GM19395 (cell line): ENCODE results near the gene EPHB3.

Source experiments
- ATAC-seq: cut with Tn5 transposase; IDR thresholded peaks from one replicate; pipeline ENCODE4 v1.9.1; 2021; ENCODE audit warnings: mild to moderate bottlenecking, moderate library complexity; ENCODE audit not compliant: unreplicated experiment

Gene EPHB3

GRCh38 chr3:184578822-184579221, 17.2 kb downstream of the EPHB3 start:
- ATAC-seq = no peak

DNA sequence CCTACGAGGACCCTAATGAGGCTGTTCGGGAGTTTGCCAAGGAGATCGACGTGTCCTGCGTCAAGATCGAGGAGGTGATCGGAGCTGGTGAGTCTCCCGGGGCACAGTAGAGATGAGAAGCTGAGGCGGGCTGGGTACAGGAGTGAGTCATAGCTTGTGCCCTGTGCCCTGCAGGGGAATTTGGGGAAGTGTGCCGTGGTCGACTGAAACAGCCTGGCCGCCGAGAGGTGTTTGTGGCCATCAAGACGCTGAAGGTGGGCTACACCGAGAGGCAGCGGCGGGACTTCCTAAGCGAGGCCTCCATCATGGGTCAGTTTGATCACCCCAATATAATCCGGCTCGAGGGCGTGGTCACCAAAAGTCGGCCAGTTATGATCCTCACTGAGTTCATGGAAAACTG, 17.9 kb downstream of the EPHB3 start:
- ATAC-seq = no peak

DNA sequence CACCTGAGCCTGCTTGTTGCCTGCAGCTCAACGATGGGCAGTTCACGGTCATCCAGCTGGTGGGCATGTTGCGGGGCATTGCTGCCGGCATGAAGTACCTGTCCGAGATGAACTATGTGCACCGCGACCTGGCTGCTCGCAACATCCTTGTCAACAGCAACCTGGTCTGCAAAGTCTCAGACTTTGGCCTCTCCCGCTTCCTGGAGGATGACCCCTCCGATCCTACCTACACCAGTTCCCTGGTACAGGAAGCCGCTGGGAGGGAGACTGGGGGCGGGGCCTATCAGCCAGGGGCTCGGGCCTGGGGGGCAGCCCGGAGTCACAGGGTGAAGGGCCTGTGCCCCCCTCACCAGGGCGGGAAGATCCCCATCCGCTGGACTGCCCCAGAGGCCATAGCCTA, 18.8 kb downstream of the EPHB3 start:
- ATAC-seq = no peak

DNA sequence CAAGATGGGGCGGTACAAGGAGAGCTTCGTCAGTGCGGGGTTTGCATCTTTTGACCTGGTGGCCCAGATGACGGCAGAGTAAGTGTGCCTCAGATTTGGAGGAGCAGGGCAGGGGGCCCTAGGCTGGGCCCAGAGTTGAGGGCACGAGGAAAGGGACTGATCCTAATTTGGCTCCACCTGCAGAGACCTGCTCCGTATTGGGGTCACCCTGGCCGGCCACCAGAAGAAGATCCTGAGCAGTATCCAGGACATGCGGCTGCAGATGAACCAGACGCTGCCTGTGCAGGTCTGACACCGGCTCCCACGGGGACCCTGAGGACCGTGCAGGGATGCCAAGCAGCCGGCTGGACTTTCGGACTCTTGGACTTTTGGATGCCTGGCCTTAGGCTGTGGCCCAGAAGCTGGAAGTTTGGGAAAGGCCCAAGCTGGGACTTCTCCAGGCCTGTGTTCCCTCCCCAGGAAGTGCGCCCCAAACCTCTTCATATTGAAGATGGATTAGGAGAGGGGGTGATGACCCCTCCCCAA, 19.8 kb downstream of the EPHB3 start:
- ATAC-seq = no peak

- no peak for ATAC-seq
Observed at GRCh38 chr3:184582646-184583577, 21.3 kb downstream of the EPHB3 start.

DNA sequence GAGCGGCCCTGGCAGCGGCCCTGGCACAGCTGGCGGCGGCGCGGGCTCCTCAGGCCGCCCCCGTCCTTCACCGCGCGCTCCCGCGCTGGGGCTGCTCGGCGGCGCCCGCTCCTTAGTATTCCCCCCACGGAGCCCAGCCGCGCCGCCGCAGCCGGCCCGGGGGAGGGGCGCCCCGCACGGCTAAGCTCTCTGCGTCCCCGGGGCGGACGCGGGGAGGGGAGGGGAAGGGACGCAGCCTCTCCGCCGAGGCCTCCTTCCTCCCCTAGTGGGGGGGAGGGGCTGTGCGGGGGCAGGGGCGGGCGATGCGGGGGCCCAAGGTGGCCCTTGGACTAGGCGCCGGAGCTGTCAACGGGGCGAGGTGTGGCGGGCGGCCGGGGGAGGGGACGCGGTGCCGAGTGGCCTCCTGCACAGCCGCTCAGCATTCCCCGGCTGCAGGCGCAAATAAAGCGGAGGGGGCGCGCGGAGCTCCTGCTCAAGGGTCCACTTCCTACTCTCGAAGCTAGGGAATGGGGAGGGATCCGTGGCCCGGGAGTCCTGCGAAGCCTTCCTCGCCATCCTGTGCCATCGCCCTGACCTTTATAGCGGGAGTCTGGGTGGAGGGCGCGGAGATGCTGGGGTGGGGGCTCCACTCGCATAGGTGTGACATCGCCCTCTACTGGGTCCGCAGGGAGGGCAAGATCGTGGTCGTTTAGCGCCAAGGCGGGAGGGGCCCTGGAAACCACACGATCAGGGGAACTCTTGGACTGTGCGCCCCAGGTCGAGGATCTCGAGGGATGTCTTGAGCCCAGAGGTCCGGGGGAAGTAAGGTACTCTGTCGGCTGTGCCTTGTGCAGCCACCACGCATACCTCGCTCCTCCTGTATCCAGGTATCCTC, 22.2 kb downstream of the EPHB3 start:
- no peak for ATAC-seq

DNA sequence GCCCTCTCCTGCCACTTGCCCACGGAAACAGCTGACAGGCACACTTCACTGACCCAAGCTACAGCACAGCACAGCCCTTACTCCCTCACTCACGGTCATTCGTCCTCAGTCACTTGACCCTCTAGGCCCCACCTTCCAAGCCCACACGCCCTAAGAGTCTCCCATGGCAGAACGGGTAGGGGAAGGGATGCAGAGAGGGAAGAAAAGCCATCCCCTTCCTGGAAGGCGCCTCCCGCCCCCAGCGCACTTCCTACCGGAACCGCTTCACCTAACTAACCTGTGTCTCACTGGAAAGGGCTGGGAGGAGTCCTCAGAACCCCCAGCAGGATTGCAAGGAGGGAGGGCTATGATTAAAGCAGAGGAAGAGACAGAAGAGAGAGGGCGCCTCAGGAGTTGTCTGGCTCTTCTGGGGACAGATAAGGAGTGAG, 22.9 kb downstream of the EPHB3 start:
- no peak for ATAC-seq

DNA sequence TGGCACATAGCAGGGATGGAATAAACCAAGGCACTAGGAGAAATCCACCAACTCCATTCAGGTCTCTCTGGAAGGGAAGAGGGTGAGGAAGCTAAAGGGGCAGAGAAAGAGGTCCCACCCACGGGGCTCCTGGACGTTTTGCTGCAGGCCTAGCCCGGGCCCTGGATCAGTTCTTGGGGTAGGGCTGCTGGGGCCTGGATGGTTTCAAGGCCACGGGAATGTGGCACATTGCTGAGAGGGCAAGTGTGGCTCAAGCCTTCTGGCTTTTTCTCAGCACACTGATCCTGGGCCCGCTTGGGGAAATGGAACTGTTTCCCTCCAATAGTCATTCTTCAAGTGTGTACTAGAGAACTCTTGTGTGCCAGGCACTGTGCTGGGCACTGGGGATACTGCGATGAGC, 24.0 kb downstream of the EPHB3 start:
- no peak for ATAC-seq

DNA sequence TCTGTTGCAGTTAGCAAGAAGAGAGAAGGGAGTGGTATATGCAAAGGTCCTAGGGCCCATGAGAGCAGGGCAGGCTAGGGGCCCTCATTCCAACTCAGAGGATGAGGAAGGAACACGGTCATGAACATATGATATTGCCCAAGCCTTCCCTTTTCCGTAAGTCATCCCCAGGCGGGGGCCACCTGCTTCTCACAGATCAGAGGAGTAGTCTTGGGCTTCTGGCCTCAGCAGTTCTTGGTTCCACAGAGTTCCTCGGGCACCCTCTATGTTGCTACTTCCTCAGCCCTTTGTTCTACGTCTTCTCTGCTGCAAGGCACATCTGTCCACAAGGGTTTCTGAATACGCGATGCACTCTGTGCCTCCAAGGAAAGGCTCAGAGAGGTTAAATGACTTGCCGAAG, 25.3 kb downstream of the EPHB3 start:
- ATAC-seq = no peak

GRCh38 chr3:184588776-184589175, 27.2 kb downstream of the EPHB3 start:
- no peak for ATAC-seq

DNA sequence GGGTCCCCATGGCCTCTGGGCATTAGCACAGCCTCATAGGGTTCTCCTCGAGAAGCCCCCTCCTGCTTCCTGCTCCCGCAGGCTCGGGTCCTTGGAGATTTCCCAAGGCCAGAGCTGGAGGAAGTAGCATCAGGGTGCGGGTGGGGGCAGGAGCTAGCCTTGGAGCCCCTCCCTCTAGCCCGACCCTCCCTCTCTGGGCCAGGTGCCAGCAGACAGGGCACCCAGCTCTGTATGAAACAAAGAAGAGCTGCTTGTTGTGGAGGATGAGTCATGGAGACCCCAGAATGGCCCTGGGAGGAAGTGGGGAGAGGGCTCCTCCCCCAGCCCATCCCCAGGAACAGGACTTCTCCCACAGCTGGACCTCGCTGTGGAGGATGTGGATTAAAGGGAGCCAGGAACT, 29.2 kb downstream of the EPHB3 start:
- no peak for ATAC-seq

DNA sequence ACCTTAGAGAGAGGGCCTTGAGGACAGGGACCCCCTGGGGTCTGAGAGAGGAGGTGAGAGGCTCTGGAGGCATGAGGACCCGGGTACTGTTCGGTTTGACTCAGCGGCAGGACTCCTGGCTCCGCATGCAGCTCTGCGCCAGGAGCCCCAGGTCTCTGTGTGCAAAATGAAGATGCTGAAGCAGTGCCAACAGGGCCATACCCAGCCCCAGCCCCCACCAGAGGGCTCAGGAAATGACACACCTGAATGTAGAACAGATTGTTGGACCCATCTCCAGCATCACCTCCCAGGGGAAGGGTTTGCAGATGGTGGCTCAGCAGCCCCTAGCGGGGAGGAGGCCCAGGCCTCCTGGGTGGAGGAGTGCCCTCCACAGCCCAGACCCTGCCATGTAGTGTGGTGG, 30.2 kb downstream of the EPHB3 start:
- no peak for ATAC-seq

GRCh38 chr3:184592371-184593219, 31.0 kb downstream of the EPHB3 start:
- no peak for ATAC-seq

DNA sequence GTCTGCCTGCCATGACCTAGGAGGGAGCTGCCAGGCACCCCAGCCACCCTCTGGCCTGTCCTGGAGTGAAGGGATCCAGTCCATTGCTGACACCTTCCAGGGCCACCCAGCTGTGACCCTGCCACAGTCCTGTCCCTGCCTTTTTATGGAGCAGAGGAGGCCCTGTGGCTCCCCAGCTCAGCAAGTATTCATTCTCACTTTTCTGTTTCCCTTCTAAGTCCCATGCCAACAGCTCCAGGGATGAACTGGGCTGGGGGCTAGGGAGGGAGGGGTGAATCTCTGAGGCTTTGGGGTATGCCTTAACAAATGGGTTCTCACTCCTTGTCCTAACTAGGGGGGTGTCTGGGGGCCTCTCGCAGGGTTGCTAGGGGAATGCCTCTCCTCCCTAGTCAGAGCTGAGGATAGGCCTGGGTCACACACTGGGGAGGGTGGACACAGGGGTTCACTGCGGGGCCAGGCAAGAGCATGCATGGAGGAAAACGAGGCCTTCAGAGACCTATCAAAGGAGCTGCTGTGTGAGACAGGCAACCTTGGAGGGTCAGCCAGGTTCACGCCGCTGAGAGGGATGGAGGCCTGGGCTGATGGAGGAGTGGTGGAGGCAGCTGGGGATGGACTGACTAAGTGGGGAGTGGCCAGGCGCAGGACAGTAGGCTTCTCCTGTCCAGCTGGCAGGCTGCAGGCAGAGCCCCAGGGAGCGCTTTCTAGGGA, 31.8 kb downstream of the EPHB3 start:
- ATAC-seq = no peak

DNA sequence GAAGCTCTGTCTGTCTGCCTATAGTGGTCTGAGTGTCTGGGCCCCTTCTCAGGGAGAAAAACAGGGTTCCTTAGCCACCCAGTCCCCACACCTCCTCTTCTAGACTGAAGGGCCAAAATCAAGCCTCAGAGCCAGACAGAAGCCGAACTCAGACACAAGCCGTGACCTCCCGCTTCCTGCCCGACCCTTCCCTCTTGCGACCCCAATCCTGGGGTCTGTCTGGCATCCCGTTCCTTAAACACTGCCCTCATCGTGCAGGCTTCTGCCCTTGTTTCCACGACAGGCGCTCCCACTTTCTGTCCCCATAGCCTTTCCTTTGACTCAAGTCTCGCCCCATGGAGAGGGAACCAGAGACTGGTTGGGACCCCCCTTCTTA, 32.3 kb downstream of the EPHB3 start:
- ATAC-seq = no peak

GRCh38 chr3:184594371-184595001, 32.9 kb downstream of the EPHB3 start:
- no peak for ATAC-seq

DNA sequence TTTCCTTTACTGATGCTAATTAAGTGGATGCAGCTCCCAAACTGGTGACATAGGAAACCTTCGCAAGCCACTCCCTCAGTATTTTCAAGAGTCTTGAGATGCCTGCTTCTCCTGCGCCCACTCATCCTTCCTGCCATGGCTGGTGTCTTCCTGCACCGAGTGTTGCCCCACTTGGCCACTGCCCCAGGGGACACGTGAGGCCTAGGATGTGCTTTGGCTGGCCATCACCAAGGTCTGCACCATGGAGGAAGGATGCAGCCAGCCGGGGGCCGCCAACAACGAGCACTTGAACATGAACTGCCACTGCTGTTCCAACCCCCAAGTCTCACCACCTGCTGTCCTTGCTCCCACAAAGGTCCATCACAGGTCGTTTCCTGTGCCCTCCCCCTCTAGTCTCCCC, 34.1 kb downstream of the EPHB3 start:
- no peak for ATAC-seq

DNA sequence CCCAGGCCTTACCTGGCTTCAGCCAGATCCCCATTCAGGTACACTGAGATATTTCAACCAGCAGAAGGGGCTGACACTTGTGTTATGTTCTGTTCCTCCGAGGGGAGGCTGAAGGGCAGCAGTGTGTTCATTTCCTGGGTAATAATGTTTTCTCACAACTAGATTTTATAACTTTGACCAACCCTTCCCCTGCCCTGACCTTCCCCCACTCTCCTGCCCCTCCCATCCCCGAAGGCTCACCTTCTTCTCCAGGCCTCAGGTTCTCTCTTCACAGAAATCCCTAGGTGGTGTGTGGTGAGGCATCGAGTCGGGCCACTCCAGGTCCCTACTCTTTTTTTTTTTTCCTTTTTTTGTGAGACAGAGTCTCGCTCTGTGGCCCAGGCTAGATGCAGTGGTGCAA, 34.6 kb downstream of the EPHB3 start:
- no peak for ATAC-seq

DNA sequence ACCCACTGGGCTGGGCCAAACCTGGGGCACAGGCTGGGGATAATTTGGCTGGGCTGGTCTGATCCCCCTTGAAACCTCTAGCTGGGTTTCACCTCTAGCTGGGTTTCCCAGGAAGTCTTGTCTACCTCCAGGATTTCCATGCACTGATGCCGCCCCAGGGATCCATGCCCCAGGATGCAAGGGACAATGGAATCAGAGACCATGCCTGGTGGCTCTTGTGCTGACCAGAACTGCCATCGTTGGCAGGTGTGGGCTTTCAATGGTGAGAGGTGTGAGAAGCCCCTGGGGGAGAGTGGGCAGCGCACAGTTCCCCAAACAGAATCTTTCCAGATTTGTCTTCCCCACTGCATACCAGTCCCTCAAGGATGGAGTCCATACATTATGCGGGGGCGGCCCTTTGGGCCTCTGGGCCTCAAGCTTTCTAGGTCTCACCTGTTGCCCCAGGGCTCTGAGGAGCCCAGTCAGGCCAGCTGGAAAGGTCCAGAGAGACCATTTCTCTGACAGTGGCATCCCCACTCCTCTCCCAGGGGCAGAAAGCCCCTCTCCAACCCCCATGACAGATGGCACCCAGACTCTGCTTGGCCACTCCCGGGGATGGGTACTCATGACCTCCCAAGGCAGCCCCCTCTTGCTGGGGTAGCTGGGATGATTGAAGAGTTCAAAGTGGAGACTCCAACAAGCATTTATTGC, 35.4 kb downstream of the EPHB3 start:
- no peak for ATAC-seq
